ENCODE data around the gene IL1RAP. TPM values are rescaled to one million over a fixed set of nuclear protein-coding genes. Genes with fewer than 3 reads are reported as not detected.

The IL1RAP gene
- total RNA-seq, 2 experiments from 2014 or later = 14.8 to 15.8 TPM

GRCh38 chr3:190586631-190587011, 72.7 kb downstream of the IL1RAP start:
- Mint-ChIP-seq H3K36me3 (peaks cover 9% of the 10 kb centered on the region), H3K27me3 (no peaks in the 10 kb centered on the region), H3K9me3 (no peaks in the 10 kb centered on the region), H3K4me1 (ENCODE audit: low read depth) (peaks cover 23% of the 10 kb centered on the region), H3K4me3 (peak overlapping the region; percentile 64), H3K27ac (peak overlapping the region; percentile 95)
- intact Hi-C loops (cut with micrococcal nuclease) = loop anchor here (1.0 to 10.0 kb wide), 5 partner anchors 20 to 1672 kb away; no protein-coding TSS in a partner anchor
- CTCF ChIA-PET = interaction anchor here (1.0 to 2.0 kb wide), 3 partner anchors 32 to 264 kb away, joined by 3 to 13 read pairs (median 7); partner anchors contain the start of genes CLDN1 and IL1RAP
- POLR2A ChIA-PET = interaction anchor here (0.6 to 2.7 kb wide), 6 partner anchors 10 to 73 kb away, joined by 3 to 10 read pairs (median 4); partner anchors contain the start of gene IL1RAP
- peak; percentile 58 for DNase-seq

- H3K4me3 Mint-ChIP-seq = no peak overlapping the region
- H3K27me3 Mint-ChIP-seq = no peaks in the 10 kb centered on the region
- H3K36me3 Mint-ChIP-seq = peaks cover 12% of the 10 kb centered on the region
- no peak overlapping the region for H3K27ac Mint-ChIP-seq
- peaks cover 29% of the 10 kb centered on the region for H3K4me1 Mint-ChIP-seq (ENCODE audit: low read depth)
- no peaks in the 10 kb centered on the region for H3K9me3 Mint-ChIP-seq
- POLR2A ChIA-PET = interaction anchor here (2.7 kb wide), 1 partner anchor 30 kb away, joined by 10 read pairs; no protein-coding TSS in a partner anchor
- DNase-seq = no peak
- CTCF ChIA-PET = no interaction called here
- intact Hi-C loops (cut with micrococcal nuclease) = loop anchor here (10.0 kb wide), 2 partner anchors 106 to 1674 kb away; no protein-coding TSS in a partner anchor
Observed at GRCh38 chr3:190588570-190588969, 74.7 kb downstream of the IL1RAP start.

- intact Hi-C loops (cut with micrococcal nuclease) = loop anchor here (10.0 kb wide), 2 partner anchors 105 to 1675 kb away; no protein-coding TSS in a partner anchor
- POLR2A ChIA-PET = no interaction called here
- no peak overlapping the region for H3K27ac Mint-ChIP-seq
- H3K4me1 Mint-ChIP-seq (ENCODE audit: low read depth) = peaks cover 35% of the 10 kb centered on the region
- H3K36me3 Mint-ChIP-seq = peaks cover 12% of the 10 kb centered on the region
- no peak for DNase-seq
- no peaks in the 10 kb centered on the region for H3K9me3 Mint-ChIP-seq
- CTCF ChIA-PET = no interaction called here
- H3K4me3 Mint-ChIP-seq = no peak overlapping the region
- no peaks in the 10 kb centered on the region for H3K27me3 Mint-ChIP-seq
Observed at GRCh38 chr3:190589326-190589725, 75.4 kb downstream of the IL1RAP start.

GRCh38 chr3:190591080-190591479, 77.2 kb downstream of the IL1RAP start:
- Mint-ChIP-seq H3K27me3 (no peaks in the 10 kb centered on the region), H3K4me3 (no peak overlapping the region), H3K27ac (no peak overlapping the region), H3K4me1 (ENCODE audit: low read depth) (peaks cover 36% of the 10 kb centered on the region), H3K36me3 (peaks cover 11% of the 10 kb centered on the region), H3K9me3 (no peaks in the 10 kb centered on the region)
- POLR2A ChIA-PET = no interaction called here
- intact Hi-C loops (cut with micrococcal nuclease) = no loop called here
- DNase-seq = no peak
- CTCF ChIA-PET = interaction anchor here (1.2 kb wide), 1 partner anchor 28 kb away, joined by 3 read pairs; no protein-coding TSS in a partner anchor

- intact Hi-C loops (cut with micrococcal nuclease) = no loop called here
- Mint-ChIP-seq H3K9me3 (no peaks in the 10 kb centered on the region), H3K36me3 (peaks cover 14% of the 10 kb centered on the region), H3K27ac (no peak overlapping the region), H3K27me3 (no peaks in the 10 kb centered on the region), H3K4me3 (no peak overlapping the region), H3K4me1 (ENCODE audit: low read depth) (peaks cover 18% of the 10 kb centered on the region)
- no peak for DNase-seq
- ChIA-PET POLR2A (no interaction called here), CTCF (interaction anchor here (1.4 kb wide), 1 partner anchor 13 kb away, joined by 4 read pairs; no protein-coding TSS in a partner anchor)
Observed at GRCh38 chr3:190593075-190593474, 79.2 kb downstream of the IL1RAP start.

GRCh38 chr3:190594171-190594570, 80.3 kb downstream of the IL1RAP start:
- Mint-ChIP-seq H3K9me3 (no peaks in the 10 kb centered on the region), H3K4me3 (no peak overlapping the region), H3K4me1 (ENCODE audit: low read depth) (peaks cover 18% of the 10 kb centered on the region), H3K27ac (no peak overlapping the region), H3K36me3 (peaks cover 12% of the 10 kb centered on the region), H3K27me3 (no peaks in the 10 kb centered on the region)
- no peak for DNase-seq
- POLR2A ChIA-PET = interaction anchor here (1.3 kb wide), 1 partner anchor 24 kb away, joined by 5 read pairs; no protein-coding TSS in a partner anchor
- CTCF ChIA-PET = interaction anchor here (1.4 kb wide), 1 partner anchor 12 kb away, joined by 4 read pairs; no protein-coding TSS in a partner anchor
- intact Hi-C loops (cut with micrococcal nuclease) = no loop called here

GRCh38 chr3:190595179-190595795, 81.4 kb downstream of the IL1RAP start:
- no peak overlapping the region for H3K4me3 Mint-ChIP-seq
- no peaks in the 10 kb centered on the region for H3K27me3 Mint-ChIP-seq
- H3K4me1 Mint-ChIP-seq (ENCODE audit: low read depth) = peaks cover 18% of the 10 kb centered on the region
- H3K27ac Mint-ChIP-seq = no peak overlapping the region
- CTCF ChIA-PET = no interaction called here
- H3K36me3 Mint-ChIP-seq = peaks cover 12% of the 10 kb centered on the region
- POLR2A ChIA-PET = no interaction called here
- intact Hi-C loops (cut with micrococcal nuclease) = no loop called here
- no peak for DNase-seq
- H3K9me3 Mint-ChIP-seq = no peaks in the 10 kb centered on the region

GRCh38 chr3:190595807-190596206, 81.9 kb downstream of the IL1RAP start:
- Mint-ChIP-seq H3K27me3 (no peaks in the 10 kb centered on the region), H3K27ac (no peak overlapping the region), H3K9me3 (no peaks in the 10 kb centered on the region), H3K36me3 (peaks cover 13% of the 10 kb centered on the region), H3K4me3 (no peak overlapping the region), H3K4me1 (ENCODE audit: low read depth) (peaks cover 18% of the 10 kb centered on the region)
- ChIA-PET POLR2A (interaction anchor here (0.6 kb wide), 1 partner anchor 9 kb away, joined by 3 read pairs; no protein-coding TSS in a partner anchor), CTCF (interaction anchor here (1.0 kb wide), 1 partner anchor 14 kb away, joined by 3 read pairs; no protein-coding TSS in a partner anchor)
- no peak for DNase-seq
- intact Hi-C loops (cut with micrococcal nuclease) = no loop called here

- POLR2A ChIA-PET = interaction anchor here (0.6 kb wide), 1 partner anchor 10 kb away, joined by 3 read pairs; no protein-coding TSS in a partner anchor
- Mint-ChIP-seq H3K9me3 (no peaks in the 10 kb centered on the region), H3K27ac (no peak overlapping the region), H3K36me3 (peaks cover 11% of the 10 kb centered on the region), H3K4me3 (no peak overlapping the region), H3K27me3 (no peaks in the 10 kb centered on the region), H3K4me1 (ENCODE audit: low read depth) (peaks cover 18% of the 10 kb centered on the region)
- intact Hi-C loops (cut with micrococcal nuclease) = no loop called here
- DNase-seq = no peak
- CTCF ChIA-PET = interaction anchor here (1.0 kb wide), 1 partner anchor 13 kb away, joined by 3 read pairs; no protein-coding TSS in a partner anchor
Observed at GRCh38 chr3:190596349-190597285, 82.7 kb downstream of the IL1RAP start.

- ChIA-PET POLR2A (interaction anchor here (0.6 kb wide), 1 partner anchor 23 kb away, joined by 3 read pairs; no protein-coding TSS in a partner anchor), CTCF (no interaction called here)
- DNase-seq = no peak
- no peaks in the 10 kb centered on the region for H3K9me3 Mint-ChIP-seq
- intact Hi-C loops (cut with micrococcal nuclease) = no loop called here
- no peaks in the 10 kb centered on the region for H3K27me3 Mint-ChIP-seq
- H3K27ac Mint-ChIP-seq = no peak overlapping the region
- peaks cover 9% of the 10 kb centered on the region for H3K36me3 Mint-ChIP-seq
- no peak overlapping the region for H3K4me3 Mint-ChIP-seq
- H3K4me1 Mint-ChIP-seq (ENCODE audit: low read depth) = peaks cover 18% of the 10 kb centered on the region
Observed at GRCh38 chr3:190597291-190597690, 83.4 kb downstream of the IL1RAP start.

GRCh38 chr3:190601622-190602021, 87.7 kb downstream of the IL1RAP start:
- no peaks in the 10 kb centered on the region for H3K4me1 Mint-ChIP-seq (ENCODE audit: low read depth)
- ChIA-PET CTCF (no interaction called here), POLR2A (no interaction called here)
- no peaks in the 10 kb centered on the region for H3K9me3 Mint-ChIP-seq
- no peak overlapping the region for H3K4me3 Mint-ChIP-seq
- H3K27me3 Mint-ChIP-seq = no peaks in the 10 kb centered on the region
- H3K36me3 Mint-ChIP-seq = peaks cover 35% of the 10 kb centered on the region
- no peak overlapping the region for H3K27ac Mint-ChIP-seq
- intact Hi-C loops (cut with micrococcal nuclease) = no loop called here
- no peak for DNase-seq

GRCh38 chr3:190605385-190605784, 91.5 kb downstream of the IL1RAP start:
- Mint-ChIP-seq H3K4me1 (ENCODE audit: low read depth) (no peaks in the 10 kb centered on the region), H3K4me3 (no peak overlapping the region), H3K9me3 (no peaks in the 10 kb centered on the region), H3K36me3 (peaks cover 35% of the 10 kb centered on the region), H3K27ac (no peak overlapping the region), H3K27me3 (no peaks in the 10 kb centered on the region)
- CTCF ChIA-PET = no interaction called here
- POLR2A ChIA-PET = no interaction called here
- intact Hi-C loops (cut with micrococcal nuclease) = no loop called here
- DNase-seq = no peak

Data from activated CD4-positive, alpha-beta memory T cell treated with anti-CD3 and anti-CD28 coated beads for 36 hours (primary cell).